ENCODE results near the gene CXXC5. TPM values are rescaled to one million over a fixed set of nuclear protein-coding genes. Genes with fewer than 3 reads are reported as not detected.

Gene CXXC5
- total and polyA plus RNA-seq, 9 of the 15 experiments (the other 6 are each of a cell fraction or from before 2014, with no cell fraction given): 1.9 to 123 (median 45.8) TPM

DNA sequence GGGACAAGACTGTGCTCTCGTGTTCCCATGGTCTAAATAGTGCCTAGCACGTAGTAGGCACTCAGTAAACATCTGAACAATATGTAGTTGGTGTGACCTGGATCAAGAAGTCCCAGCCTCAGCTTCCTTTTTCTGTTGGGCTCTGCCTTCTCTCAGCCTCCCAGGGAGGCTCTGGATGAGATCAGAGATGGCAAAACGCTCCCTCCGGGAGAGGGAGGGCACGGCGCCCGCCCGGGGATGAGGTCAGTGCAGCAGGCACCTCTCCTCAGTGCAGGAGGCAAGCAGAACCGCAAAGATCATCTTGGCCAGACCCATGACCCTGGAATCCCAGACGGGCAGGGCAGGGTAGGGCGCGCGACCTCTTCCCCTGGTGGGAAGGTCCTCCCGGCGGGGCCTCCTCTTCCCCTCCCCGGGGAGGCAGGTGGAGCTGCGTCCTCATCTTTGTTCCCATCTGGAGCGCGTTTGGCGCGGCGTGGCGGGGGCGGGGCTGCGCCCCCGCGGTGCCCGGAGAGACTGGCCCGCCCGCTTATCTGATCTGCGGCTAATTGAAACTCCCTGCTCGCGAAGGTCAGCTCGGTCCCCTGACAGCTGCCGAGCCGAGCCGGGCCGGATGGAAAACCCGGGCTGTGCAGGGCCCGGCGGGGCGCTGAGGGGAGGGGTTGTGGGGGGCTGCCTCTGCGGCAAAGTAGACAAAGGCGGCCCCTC lies 60.9 kb downstream of the CXXC5 start (continued):
- peak; percentile 49 for TF ChIP-seq TAF1 (IDR thresholded peaks at IDR 0.05; ENCODE audit: control insufficient read depth, extremely low read depth, insufficient read depth, low read length, severe bottlenecking)
- peak; percentile 38; the same call in 1 of the 2 replicates for TF ChIP-seq SMARCE1 (IDR thresholded peaks at IDR 0.05)
- TF ChIP-seq, protein P1, sequence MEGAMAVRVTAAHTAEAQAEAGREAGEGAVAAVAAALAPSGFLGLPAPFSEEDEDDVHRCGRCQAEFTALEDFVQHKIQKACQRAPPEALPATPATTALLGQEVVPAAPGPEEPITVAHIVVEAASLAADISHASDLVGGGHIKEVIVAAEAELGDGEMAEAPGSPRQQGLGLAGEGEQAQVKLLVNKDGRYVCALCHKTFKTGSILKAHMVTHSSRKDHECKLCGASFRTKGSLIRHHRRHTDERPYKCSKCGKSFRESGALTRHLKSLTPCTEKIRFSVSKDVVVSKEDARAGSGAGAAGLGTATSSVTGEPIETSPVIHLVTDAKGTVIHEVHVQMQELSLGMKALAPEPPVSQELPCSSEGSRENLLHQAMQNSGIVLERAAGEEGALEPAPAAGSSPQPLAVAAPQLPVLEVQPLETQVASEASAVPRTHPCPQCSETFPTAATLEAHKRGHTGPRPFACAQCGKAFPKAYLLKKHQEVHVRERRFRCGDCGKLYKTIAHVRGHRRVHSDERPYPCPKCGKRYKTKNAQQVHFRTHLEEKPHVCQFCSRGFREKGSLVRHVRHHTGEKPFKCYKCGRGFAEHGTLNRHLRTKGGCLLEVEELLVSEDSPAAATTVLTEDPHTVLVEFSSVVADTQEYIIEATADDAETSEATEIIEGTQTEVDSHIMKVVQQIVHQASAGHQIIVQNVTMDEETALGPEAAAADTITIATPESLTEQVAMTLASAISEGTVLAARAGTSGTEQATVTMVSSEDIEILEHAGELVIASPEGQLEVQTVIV (CRISPR knock-in tag; IDR thresholded peaks at IDR 0.05; ENCODE audit: borderline replicate concordance): no peak
- TF ChIP-seq TCF3 (CRISPR knock-in tag; IDR thresholded peaks at IDR 0.05): peak; percentile 67
- TF ChIP-seq ZZZ3 (IDR thresholded peaks at IDR 0.05): no peak
- TF ChIP-seq SIRT6 (IDR thresholded peaks at IDR 0.05; ENCODE audit: low read depth, low read length): no peak
- TF ChIP-seq, protein P2, sequence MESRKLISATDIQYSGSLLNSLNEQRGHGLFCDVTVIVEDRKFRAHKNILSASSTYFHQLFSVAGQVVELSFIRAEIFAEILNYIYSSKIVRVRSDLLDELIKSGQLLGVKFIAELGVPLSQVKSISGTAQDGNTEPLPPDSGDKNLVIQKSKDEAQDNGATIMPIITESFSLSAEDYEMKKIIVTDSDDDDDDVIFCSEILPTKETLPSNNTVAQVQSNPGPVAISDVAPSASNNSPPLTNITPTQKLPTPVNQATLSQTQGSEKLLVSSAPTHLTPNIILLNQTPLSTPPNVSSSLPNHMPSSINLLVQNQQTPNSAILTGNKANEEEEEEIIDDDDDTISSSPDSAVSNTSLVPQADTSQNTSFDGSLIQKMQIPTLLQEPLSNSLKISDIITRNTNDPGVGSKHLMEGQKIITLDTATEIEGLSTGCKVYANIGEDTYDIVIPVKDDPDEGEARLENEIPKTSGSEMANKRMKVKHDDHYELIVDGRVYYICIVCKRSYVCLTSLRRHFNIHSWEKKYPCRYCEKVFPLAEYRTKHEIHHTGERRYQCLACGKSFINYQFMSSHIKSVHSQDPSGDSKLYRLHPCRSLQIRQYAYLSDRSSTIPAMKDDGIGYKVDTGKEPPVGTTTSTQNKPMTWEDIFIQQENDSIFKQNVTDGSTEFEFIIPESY (CRISPR knock-in tag; IDR thresholded peaks at IDR 0.05): peak; percentile 10; the same call in 1 of the 2 replicates
- TF ChIP-seq NCOR1 (IDR thresholded peaks at IDR 0.05): peak; percentile 79
- peak in 1 of 2 experiments; percentile 66; a peak in 2 of 4 replicates for TF ChIP-seq RCOR1 (IDR thresholded peaks at IDR 0.05; ENCODE audit: borderline replicate concordance in 1 of 2, low read depth in 2 of 2, low read length in 2 of 2)
- TF ChIP-seq CREB1 (IDR thresholded peaks at IDR 0.05): no peak
- TF ChIP-seq CREB1 (CRISPR knock-in tag; IDR thresholded peaks at IDR 0.05): no peak
- TF ChIP-seq ZNF507 (tag; conservative IDR thresholded peaks at IDR 0.05): no peak
- no peak for TF ChIP-seq NR1H2 (CRISPR knock-in tag; IDR thresholded peaks at IDR 0.05)
- peak; percentile 94 for TF ChIP-seq NEUROD1 (IDR thresholded peaks at IDR 0.05; ENCODE audit: borderline replicate concordance, low read depth, low read length, partially characterized antibody)
- no peak for TF ChIP-seq MTF1 (CRISPR knock-in tag; IDR thresholded peaks at IDR 0.05; ENCODE audit: borderline replicate concordance)
- TF ChIP-seq, protein P3, sequence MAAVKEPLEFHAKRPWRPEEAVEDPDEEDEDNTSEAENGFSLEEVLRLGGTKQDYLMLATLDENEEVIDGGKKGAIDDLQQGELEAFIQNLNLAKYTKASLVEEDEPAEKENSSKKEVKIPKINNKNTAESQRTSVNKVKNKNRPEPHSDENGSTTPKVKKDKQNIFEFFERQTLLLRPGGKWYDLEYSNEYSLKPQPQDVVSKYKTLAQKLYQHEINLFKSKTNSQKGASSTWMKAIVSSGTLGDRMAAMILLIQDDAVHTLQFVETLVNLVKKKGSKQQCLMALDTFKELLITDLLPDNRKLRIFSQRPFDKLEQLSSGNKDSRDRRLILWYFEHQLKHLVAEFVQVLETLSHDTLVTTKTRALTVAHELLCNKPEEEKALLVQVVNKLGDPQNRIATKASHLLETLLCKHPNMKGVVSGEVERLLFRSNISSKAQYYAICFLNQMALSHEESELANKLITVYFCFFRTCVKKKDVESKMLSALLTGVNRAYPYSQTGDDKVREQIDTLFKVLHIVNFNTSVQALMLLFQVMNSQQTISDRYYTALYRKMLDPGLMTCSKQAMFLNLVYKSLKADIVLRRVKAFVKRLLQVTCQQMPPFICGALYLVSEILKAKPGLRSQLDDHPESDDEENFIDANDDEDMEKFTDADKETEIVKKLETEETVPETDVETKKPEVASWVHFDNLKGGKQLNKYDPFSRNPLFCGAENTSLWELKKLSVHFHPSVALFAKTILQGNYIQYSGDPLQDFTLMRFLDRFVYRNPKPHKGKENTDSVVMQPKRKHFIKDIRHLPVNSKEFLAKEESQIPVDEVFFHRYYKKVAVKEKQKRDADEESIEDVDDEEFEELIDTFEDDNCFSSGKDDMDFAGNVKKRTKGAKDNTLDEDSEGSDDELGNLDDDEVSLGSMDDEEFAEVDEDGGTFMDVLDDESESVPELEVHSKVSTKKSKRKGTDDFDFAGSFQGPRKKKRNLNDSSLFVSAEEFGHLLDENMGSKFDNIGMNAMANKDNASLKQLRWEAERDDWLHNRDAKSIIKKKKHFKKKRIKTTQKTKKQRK (IDR thresholded peaks at IDR 0.05; ENCODE audit: borderline replicate concordance, low read depth, low read length): no peak
- no peak for TF ChIP-seq ATF1 (CRISPR knock-in tag; IDR thresholded peaks at IDR 0.05)
- TF ChIP-seq ATF1 (tag; IDR thresholded peaks at IDR 0.05): peak; percentile 50; the same call in 1 of the 2 replicates
- no peak for TF ChIP-seq SIN3A (IDR thresholded peaks at IDR 0.05; ENCODE audit: borderline replicate concordance in 2 of 2, control insufficient read depth in 1 of 2, low read depth in 2 of 2, low read length in 2 of 2)
- no peak; the same call in 1 of the 2 replicates for TF ChIP-seq NR4A1 (CRISPR knock-in tag; IDR thresholded peaks at IDR 0.05)
- TF ChIP-seq NR4A1 (tag; IDR thresholded peaks at IDR 0.05): peak; percentile 80

All from K562 (cell line).